PC-3 (cell line): ENCODE results near the gene SCAMP4. TPM values are rescaled to one million over a fixed set of nuclear protein-coding genes. Genes with fewer than 3 reads are reported as not detected.

Experiments
- ATAC-seq: fragments of 200-7000 bp; cut with Tn5 transposase; 2 replicates; pipeline ENCODE4 v1.9.1; 2020; ENCODE audit warnings: mild to moderate bottlenecking, moderate library complexity
- BruUV-seq: library from RNA; stranded (reverse); fragments of 400-500 nt; replicated peaks from 2 replicates; lab custom pipeline; 2021; lab: Mats Ljungman, UMichigan
- CTCF ChIA-PET: fragments of 300-600 bp; sonication (Branson Sonifier 250); formaldehyde crosslinking; loops from one replicate; lab custom pipeline; 2022; ENCODE audit warnings: antibody characterized with exemption; lab: Charles Lee
- POLR2A ChIA-PET: fragments of 300-600 bp; sonication (Branson Sonifier 250); formaldehyde crosslinking; loops from one replicate; lab custom pipeline; 2022; ENCODE audit warnings: antibody characterized with exemption; ENCODE audit not compliant: unreplicated experiment; lab: Charles Lee
- DNase-seq: peaks from one replicate; pipeline ENCODE4 v3.0.0-alpha.2; 2015
- H2AFZ ChIP-seq: fragments of 300-600 bp; sonication (generic); 2 replicates; pipeline ENCODE4 v1.6.0; 2016; ENCODE audit warnings: antibody characterized with exemption, low read length
- H3F3A ChIP-seq: fragments of 300-600 bp; sonication (generic); one replicate; pipeline ENCODE4 v1.6.0; 2017; ENCODE audit warnings: antibody characterized with exemption, low read length, control low read depth, mild to moderate bottlenecking; ENCODE audit not compliant: unreplicated experiment
- H3K27ac ChIP-seq: fragments of 300-600 bp; sonication (generic); 2 replicates; pipeline ENCODE4 v1.5.1; 2016; ENCODE audit warnings: mild to moderate bottlenecking, low read length
- H3K27me3 ChIP-seq: fragments of 300-600 bp; sonication (generic); 2 replicates; pipeline ENCODE4 v1.6.1; 2016; ENCODE audit warnings: low read length, mixed read lengths
- H3K36me3 ChIP-seq: fragments of 300-600 bp; sonication (generic); 2 replicates; pipeline ENCODE4 v1.6.1; 2016; ENCODE audit warnings: low read depth, mixed run types, low read length, mixed read lengths
- H3K4me1 ChIP-seq: fragments of 300-600 bp; sonication (generic); 2 replicates; pipeline ENCODE4 v1.5.1; 2016; ENCODE audit warnings: low read length; ENCODE audit not compliant: insufficient read depth
- H3K4me2 ChIP-seq: fragments of 300-600 bp; sonication (generic); 2 replicates; pipeline ENCODE4 v1.6.0; 2016; ENCODE audit warnings: low read length
- H3K4me3 ChIP-seq: fragments of 300-600 bp; sonication (generic); 2 replicates; pipeline ENCODE4 v1.5.1; 2016; ENCODE audit warnings: mild to moderate bottlenecking, low read length, mixed read lengths
- H3K79me2 ChIP-seq: fragments of 300-600 bp; sonication (generic); 2 replicates; pipeline ENCODE4 v1.6.1; 2017; ENCODE audit warnings: low read length, mixed read lengths
- H3K9ac ChIP-seq: fragments of 300-600 bp; sonication (generic); 2 replicates; pipeline ENCODE4 v1.6.0; 2016; ENCODE audit warnings: mild to moderate bottlenecking, low read length
- H3K9me2 ChIP-seq: fragments of 300-600 bp; sonication (generic); replicated peaks from 2 replicates; pipeline ENCODE4 v1.6.1; 2016; ENCODE audit warnings: mixed run types, low read length, mixed read lengths
- H3K9me3 ChIP-seq: fragments of 300-600 bp; sonication (generic); 2 replicates; pipeline ENCODE4 v1.6.1; 2016; ENCODE audit warnings: low read length, mixed read lengths
- H4K20me1 ChIP-seq: fragments of 300-600 bp; sonication (generic); 2 replicates; pipeline ENCODE4 v1.6.1; 2016; ENCODE audit warnings: low read length, mixed read lengths
- CTCF ChIP-seq: fragments of 300-600 bp; sonication (generic); conservative IDR thresholded peaks from 2 replicates; pipeline ENCODE4 v1.5.1; 2017; ENCODE audit warnings: antibody characterized with exemption, low read depth, mild to moderate bottlenecking, low read length
- EZH2 ChIP-seq: fragments of 300-600 bp; sonication (generic); IDR thresholded peaks from one replicate; pipeline ENCODE4 v1.6.1; 2017; ENCODE audit warnings: antibody characterized with exemption, mild to moderate bottlenecking, low read length; ENCODE audit not compliant: unreplicated experiment
- EZH2phosphoT487 ChIP-seq: fragments of 300-600 bp; sonication (generic); IDR thresholded peaks from 2 replicates; pipeline ENCODE4 v1.6.1; 2018; ENCODE audit warnings: mild to moderate bottlenecking, antibody characterized with exemption, low read length, borderline replicate concordance
- intact Hi-C: fragments of 100-400 bp; cut with micrococcal nuclease; formaldehyde crosslinking; loops from 2 replicates; pipeline ENCODE4 v1.9.0; 2023
- total RNA-seq: library from RNA; depleted of rRNA; stranded (reverse); fragments of >200 nt; gene quantifications from 2 replicates; pipeline ENCODE4 v1.2.3, GENCODE V29; 2014

The SCAMP4 gene
- total RNA-seq, 1 experiment from 2014 or later, result 61.5 TPM

- CTCF ChIA-PET, result no interaction called here
- no TSS peak for BruUV-seq
Observed at GRCh38 chr19:1924320-1924961, 19.2 kb downstream of the SCAMP4 start.

GRCh38 chr19:1925544-1925943 is 20.3 kb downstream of the SCAMP4 start:
- TSS peak; percentile 62 for BruUV-seq
- Histone ChIP-seq H3K27ac (no peak overlapping the region), H3F3A (no peaks in the 10 kb centered on the region), H3K9me2 (no peaks in the 10 kb centered on the region), H3K27me3 (no peaks in the 10 kb centered on the region), H3K36me3 (peaks cover 4% of the 10 kb centered on the region; the same call in 1 of the 2 replicates), H3K9ac (no peak overlapping the region), H3K4me2 (no peak overlapping the region), H3K4me1 (peaks cover 8% of the 10 kb centered on the region; the same call in 1 of the 2 replicates), H3K79me2 (no peaks in the 10 kb centered on the region), H3K9me3 (no peaks in the 10 kb centered on the region), H3K4me3 (no peak overlapping the region), H2AFZ (no peak overlapping the region), H4K20me1 (no peaks in the 10 kb centered on the region)
- DNase-seq (no peak), ATAC-seq (no peak)
- ChIA-PET CTCF (no interaction called here), POLR2A (no interaction called here)
- TF ChIP-seq EZH2 (no peak), EZH2phosphoT487 (no peak), CTCF (no peak)
- intact Hi-C loops, result no loop called here

More at GRCh38 chr19:1924320-1924961, 19.2 kb downstream of the SCAMP4 start:
- Histone ChIP-seq H2AFZ (no peak overlapping the region), H3K79me2 (no peaks in the 10 kb centered on the region), H3K4me2 (no peak overlapping the region), H3K36me3 (peaks cover 4% of the 10 kb centered on the region; the same call in 1 of the 2 replicates), H3K9me2 (no peaks in the 10 kb centered on the region), H3K9me3 (no peaks in the 10 kb centered on the region), H3K4me1 (peaks cover 3% of the 10 kb centered on the region; the same call in 1 of the 2 replicates), H3K9ac (no peak overlapping the region), H3F3A (no peaks in the 10 kb centered on the region), H3K4me3 (no peak overlapping the region), H3K27me3 (no peaks in the 10 kb centered on the region), H3K27ac (no peak overlapping the region), H4K20me1 (no peaks in the 10 kb centered on the region)
- intact Hi-C loops, result no loop called here
- ATAC-seq, result no peak
- POLR2A ChIA-PET, result no interaction called here
- no peak for TF ChIP-seq EZH2
- TF ChIP-seq EZH2phosphoT487, result no peak
- no peak for TF ChIP-seq CTCF
- no peak for DNase-seq
